HUDEP-2 (cell line): ENCODE measurements around the gene RSPO4.
"Not testable (repeated sequence)": the region's sequence is repeated elsewhere in the genome, so short reads cannot be mapped to it uniquely, and the experiment has no call there.

ENCODE experiments used
- DNase-seq, 76 experiments: peaks; one replicate each; lab custom pipeline; 2025; ENCODE audit not compliant: unreplicated experiment in 76 of 76; lab: John Stamatoyannopoulos, UW

The RSPO4 gene

DNA sequence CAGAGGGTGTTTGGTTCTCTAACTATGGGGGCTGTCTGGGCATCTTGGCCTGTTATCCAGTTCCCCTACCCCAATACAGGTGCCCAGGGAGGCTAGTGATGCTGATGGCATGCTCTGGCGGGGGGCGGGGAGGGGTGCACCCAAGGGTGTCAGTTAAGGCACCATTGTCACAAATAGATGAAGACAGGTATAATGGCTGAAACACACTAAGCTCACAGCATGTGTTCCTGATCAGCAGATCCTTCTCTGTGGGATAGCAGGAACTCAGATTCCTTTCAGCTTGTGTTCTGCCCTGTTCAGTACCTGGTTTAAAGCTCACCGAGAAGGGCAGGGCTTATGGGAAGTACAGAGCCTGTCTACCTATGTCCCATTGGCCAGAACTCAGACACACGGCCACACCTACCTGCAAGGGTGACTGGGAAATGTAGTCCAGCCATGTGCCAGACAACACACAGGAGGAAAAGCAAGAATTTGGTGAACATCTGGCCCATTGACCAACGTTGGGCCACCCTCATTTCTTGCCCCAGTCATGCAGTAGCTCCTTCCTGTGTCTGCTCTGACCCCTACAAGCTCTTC is 3.4 kb upstream of the RSPO4 start:
- peak in 8 of 76 experiments; percentile 1 to 43 (median 8) for DNase-seq

DNA sequence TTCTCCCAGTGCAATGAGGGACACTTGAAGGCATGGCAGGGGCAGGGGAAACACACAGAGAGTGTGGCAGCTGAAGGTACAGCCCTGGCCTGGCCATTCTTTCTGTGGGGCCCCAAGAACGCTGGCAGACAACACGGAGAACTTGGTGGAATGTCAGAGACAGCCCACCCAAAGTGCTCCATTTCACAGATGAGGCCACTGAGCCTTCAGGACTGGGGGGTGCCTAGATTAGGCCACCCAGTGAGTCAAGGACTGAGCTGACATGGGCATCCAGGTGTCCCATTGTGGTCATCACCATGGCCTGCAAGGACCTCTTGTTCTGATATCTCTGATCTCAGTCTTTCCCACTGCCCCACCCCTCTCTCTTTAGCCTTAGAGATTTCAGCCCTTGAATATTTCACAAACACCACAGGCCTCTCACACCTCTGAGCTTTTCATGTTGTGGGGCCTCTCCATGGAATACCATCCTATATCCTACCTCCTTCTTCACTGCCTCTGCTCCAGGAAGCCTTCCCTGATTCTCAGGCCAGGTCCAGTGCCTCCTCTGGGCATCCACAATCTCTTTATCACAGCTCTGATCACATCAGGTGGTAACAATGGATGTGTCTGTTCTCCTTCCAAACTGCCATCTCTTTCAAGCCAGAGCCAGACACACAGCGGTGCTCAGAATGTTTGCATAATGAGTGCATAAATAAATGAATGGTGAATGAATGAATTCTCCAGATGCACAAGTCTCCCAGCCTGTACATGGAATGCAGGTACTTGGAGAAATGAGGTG is 2.0 kb upstream of the RSPO4 start:
- no peak for DNase-seq

DNA sequence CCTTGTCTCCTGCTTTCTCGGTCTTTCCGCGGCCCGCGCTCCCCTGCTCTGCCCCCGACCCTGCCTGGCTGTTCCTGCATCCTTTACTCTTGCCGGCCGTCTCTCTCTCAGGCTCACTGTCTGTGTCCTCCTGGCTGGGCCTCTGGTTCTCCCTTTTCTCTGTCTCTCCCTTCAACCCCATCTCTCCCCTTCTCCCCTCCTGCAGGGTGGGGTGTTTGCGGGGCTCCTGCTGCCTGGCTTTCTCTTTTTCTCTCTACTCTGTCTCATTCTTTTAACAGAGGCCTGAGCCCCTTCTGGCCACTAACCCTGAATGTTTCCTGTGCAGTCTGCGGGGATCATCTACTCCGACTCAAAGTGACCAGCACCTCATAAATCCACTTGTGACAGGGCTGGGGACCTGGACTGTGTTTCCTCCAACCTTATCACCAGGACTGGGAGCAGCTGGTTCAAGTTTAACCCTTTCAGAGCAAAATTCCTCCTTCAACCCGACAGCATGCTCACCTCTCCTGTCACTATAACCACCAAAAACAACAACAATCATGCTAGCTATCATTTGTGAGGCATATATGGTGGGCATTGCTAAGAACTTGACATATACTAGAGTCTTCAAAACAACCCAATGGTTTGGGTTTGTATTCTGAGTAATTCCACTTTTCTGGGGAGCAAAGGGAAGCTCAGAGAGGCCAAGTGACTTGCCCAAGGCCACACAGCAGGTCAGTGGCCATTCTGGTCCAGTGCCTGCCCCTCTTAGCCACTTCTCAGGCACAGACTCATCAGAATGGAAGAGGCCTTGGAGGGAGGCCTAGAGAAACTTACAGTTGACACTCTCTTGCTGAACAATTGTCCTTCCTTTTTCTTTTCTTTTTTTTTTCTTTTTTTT is 811 bp upstream of the RSPO4 start:
- no peak for DNase-seq

DNA sequence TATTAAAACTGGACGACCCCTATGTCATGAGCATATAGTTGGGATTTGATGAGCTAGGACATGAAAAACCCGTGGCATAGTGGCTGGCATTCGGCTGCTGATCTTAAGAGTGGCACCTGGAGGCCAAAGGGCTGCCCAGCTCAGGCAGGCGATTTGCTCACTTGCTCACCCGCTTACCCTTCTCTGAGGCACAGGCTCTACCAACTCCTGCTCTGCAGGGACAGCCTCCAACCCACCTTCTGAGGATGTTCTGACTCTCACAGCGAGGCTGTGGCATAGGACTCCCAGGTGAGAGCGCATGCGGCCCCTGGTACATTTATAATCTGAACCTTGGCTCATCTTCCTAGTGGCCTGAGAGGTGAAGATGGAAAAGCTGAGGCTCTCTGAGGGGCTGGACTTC is 995 bp downstream of the RSPO4 start:
- DNase-seq: no peak

DNA sequence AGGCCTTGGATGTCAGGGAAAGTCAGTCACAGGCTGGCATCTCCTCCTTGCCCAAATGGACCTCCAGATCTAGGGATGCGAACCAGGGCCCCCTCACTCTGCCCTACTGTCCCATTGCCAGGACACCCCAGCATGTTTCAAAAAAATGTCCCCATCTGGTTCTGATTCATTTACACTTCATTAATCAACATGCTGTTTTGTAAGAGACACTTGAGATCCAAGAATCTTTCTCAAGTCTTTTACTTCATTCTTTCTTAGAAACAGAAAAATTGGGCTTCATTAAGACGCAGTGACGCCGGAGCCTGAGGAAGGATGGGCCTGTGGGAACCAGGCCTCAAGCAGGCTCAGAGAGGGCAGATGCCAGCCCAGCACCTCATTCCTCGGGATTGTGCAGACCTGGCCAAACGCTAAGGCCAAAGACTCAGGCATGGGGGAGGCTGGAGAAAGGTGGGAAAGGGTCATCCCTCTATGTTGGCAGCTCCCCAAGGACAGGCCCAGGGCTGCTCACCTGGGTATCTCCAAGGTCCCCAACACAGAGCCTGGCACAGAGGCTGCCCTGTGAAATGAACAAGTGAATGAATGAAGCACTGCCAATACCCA is 3.8 kb downstream of the RSPO4 start:
- DNase-seq: no peak

DNA sequence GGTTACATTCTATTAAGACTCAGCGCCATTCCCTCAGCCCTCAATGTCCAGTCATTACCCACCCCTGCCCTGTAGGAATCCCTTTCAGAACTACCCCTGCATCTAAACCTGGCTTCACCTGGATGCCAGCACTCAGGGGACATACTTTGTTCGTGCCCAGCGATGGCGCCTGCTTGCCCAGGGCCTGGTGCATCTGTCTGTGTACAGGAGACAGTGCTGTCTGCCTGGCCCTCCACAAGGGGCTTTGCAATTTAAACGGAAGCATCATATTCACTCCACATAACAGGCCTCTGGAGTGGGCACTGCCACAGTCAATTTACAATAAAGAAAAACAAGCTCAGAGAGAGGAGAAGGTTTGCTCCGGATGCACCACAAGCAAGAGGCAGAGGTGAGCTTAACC is 4.6 kb downstream of the RSPO4 start:
- DNase-seq: no peak

DNA sequence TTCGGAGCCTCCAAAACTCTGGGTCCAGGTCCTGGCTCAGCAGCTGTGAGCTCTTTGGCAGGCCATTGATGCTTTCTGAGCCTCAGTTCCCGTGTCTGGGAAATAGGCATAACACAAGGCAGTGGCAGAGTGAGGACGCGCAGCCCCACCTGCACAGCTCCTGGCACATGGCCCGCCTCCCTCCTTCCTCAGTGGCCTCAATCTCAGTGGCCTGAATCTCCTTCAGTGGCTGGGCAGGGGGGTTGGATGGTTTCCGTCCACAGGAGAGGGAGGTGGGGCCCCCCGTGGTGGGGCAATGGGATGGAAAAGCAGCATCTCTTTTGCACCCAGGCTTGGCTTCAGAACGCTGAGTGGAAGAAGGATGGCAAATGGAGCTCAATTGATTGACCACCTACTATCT is 5.1 kb downstream of the RSPO4 start:
- DNase-seq: no peak

DNA sequence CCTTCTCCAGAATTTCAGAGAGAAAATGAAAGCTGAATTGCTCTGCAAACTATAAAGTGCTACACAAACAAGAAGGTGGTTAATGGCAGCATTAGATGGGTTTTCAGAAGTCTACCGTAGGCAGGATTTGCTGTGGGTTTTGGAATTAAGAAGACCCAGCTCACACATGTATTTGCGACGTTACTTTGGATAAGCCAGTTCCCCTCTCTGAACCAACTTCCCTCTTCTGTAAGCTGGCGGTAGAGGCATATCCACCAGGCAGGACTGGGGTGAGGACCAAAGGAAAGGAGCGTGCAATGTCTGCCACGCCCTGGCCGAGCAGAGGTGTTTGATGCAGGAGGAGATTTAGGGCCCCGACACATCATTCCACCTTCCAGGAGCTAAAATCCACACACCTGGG is 6.9 kb downstream of the RSPO4 start:
- no peak for DNase-seq

DNA sequence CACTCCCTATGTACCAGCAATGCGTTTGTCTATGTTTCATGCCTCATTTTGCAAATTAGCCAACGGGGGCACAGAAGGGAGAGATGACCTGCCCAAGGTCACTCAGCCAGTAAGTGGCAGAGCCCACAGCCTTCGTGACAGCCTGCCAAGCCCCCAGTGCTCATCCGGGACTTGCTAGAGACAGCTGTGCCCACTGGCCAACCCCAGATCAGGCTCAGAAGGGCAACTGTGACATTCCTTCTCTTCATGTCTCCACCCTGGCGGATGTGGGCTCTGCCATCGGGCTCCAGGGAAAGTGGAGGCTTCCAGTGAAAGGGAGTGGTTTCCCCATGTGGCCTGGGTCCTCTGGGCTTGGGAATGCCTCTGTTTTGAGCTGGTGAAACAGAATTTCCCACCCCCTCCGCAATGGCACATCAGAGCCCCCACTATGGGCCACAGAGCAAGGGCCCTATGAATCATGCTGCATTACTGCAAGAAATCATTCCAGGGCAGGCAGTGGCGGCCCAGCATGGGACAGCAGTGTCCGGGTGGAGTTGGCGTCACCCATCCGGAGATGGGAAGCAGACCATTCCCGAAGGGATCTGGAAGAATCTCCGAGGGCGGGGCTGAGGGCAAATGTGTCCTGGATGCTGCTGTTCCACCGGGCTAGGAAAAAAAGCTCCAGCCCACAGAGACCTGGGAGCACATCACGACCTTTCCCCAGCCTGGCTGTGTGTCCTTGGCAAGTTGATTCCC is 9.1 kb downstream of the RSPO4 start:
- no peak for DNase-seq

DNA sequence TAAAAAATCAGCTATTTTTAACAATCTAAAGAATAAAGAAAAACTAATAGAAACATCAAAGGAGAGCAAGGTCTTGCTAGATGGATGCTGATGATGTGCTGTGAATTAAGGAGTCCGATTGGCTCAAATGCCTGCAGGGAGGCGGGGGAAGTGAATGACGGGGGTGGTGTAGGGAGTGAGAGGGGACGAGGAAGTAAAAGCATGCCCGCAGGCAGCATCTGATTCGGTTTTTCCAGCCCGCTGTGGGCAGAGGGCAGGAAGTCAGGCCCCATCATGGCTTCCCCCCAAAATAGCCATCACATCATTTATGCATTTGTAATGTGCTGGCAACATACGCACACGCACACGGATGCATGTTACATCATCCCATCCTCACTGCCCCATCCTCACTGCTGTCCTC is 10.3 kb downstream of the RSPO4 start:
- no peak for DNase-seq

DNA sequence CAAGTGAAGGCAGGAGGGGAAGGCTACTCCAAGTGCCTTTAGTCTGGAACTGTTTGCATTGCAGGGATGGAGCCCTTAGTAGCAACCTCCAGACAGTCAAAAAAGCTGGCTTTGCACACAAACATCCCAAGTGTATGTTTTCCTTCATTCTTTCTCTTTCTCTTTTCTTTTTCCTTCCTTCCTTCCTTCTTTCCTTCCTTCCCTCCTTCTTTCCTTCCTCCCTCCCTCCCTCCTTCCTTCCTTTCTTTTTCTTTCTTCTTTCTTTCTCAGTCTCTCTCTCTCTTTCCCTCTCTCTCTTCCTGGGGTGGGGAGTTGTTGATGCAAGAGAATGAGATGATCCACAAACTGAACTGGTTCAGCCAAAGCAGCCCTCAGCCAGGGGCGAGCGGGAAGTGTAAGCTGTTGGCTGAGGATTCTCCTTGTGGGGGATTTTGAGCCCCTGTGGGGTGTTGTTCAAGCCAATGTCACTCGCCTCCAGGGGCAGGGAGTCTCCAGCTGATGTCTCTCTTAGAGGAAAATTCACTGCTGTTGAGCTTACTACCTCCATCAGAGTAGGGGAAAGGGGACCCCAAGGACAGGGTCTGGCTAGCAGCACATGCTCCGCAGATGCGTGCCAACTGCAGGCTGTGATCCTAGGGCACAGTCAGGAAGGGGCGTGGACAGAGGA is 11.7 kb downstream of the RSPO4 start:
- no peak for DNase-seq

DNA sequence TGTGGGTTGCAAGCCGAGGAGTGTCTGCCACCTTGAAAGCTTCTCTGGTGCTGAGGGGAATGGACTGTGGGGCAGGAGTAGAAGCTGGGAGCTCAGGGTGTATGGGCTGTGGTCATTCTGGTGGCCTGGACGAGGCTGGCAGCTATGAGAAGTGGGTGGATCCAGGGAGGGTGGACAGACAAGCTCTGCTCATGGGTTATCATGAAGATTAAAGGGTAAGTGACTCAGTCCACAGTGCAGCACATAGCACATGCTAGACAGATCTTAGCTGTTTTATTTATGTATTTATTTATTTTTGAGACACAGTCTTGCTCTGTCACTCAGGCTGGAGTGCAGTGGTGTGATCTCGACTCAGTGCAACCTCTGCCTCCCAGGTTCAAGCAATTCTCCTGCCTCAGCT is 13.8 kb downstream of the RSPO4 start:
- DNase-seq: no peak

DNA sequence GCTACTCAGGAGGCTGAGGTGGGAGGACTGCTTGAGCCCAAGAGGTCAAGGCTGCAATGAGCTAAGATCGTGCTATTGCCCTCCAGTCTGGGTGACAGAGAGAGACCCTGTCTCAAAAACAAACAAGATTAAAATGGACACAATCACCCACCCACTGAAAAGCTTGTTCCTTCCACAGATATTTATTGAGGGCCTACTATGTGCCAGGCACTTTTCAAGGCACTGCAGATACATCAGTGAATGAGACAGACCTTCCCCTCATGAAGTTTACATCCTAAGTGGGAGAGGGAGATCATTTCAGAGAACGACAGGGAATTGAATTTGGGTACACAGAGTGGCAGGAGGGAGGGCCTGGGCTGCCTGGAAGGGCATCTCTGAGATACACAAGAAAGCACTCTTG is 14.4 kb downstream of the RSPO4 start:
- DNase-seq: no peak

DNA sequence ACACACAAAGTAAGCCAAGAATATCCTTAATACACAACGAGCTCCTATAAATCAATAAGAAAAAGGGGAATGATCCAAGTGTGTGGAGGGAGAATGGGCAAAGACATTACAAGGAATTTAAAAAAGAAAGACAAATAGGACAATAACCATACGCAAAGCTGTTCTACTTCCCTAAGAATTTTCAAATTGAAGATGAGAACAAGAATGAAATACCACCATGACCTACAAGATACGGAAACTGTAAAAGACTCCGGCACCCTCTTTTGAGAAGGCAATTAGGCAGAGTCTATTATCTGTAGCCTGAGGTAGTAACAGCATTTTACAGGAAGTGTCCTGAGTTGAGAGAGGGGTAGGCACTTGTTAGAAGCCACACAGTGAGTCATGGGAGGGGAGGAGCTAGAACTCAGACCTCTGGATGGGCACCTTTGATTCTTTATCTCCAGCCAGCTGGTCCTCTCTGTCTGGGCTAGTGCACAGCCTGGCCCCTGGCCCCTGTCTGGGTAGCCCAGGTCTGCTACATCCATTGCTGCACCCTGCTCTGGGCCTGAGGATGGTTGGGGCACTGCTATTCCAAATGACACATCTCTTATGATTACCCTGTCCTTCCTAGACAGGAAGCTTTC is 15.3 kb downstream of the RSPO4 start:
- DNase-seq: peak in 1 of 76 experiments; percentile 26

DNA sequence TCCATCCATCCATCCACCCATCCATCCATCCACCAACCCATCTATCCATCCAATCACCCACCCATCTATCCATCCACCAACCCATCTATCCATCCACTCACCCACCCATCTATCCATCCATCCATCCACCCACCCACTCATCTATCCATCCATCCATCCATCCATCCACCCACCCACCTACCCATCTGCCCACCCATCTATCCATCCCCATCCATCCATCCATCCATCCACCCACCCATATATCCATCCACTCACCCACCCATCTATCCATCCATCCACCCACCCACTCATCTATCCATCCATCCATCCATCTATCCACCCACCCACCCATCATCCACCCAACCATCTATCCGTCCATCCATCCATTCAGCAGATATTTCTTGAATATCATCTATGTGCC is 17.1 kb downstream of the RSPO4 start:
- DNase-seq: not testable (repeated sequence)

DNA sequence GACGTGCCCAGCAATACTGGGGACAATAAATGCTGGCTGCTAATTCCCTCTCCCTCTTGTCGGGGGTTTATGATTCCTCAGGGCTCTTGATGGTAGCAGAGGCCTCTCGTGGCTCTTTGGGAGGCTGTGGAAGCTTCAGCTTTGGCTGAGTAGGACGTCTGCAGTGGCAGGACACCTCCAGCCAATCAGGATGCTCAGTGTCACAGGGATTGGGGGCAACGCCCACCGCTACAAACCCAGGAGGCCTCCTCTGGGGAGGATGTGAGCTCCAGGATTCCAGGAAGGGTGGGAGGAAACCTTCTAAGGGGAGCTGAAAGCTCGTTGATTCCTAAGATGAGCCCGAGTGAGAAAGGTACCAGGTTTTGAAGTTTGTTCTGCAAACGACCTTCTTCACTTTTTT is 19.4 kb downstream of the RSPO4 start:
- no peak for DNase-seq

DNA sequence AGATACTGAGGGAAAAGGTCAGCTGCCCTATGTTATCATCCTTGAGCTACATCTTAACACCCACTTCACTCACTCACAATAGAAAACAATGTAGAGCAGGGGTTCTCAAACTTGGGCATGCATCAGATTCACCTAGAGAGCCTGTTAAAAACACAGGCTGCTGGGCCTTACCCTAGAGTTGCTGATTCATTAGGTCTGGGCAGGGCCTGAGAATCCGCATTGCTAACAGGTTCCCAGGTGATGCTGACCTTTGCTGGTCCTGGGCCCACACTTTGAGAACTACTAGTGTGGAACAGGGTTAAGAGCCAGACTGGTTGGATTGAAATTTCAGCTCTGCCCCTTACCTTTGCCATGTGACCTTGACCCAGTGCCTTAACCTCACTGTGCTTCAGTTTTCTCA is 25.1 kb downstream of the RSPO4 start:
- no peak for DNase-seq

DNA sequence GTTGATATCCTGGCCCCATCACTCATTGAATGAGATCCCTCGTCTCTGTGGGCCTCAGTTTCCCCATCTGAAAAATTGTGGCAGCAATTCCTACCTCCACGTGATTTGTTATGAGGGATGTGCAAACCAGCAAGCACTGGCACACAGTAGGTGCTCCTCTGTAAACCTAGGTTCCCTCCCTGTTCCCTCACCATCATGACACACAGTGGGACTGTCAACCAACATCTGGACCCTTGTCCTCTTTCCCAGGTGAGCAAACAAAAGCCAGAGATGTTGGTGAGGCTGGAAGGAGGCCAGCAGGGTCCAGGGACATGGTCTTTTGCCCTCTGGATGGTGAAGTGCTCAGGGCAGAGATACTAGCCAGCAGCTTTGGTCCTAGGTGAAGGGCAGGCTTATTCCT is 26.1 kb downstream of the RSPO4 start:
- DNase-seq: no peak

DNA sequence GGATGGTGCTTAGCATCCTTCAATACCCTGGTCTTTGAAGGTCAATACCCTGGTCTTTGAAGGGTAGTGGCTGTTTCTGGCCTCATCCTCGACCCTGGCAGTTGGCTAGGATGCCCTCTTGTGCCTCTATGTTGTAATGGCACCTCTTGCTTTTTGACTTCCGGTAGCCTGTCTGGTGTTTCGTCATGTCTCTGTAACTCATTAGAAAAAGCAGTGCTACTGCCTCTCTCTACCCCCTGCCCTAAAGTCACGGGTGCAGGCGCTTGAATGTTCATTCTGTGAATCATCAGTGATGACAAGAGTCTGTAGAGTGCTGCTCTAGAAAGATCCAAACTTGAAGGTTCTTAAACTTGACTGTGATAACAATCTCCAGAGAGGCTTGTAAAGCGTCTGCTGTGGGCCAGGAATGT is 28.3 kb downstream of the RSPO4 start:
- peak in 30 of 76 experiments; percentile 4 to 52 (median 24) for DNase-seq

DNA sequence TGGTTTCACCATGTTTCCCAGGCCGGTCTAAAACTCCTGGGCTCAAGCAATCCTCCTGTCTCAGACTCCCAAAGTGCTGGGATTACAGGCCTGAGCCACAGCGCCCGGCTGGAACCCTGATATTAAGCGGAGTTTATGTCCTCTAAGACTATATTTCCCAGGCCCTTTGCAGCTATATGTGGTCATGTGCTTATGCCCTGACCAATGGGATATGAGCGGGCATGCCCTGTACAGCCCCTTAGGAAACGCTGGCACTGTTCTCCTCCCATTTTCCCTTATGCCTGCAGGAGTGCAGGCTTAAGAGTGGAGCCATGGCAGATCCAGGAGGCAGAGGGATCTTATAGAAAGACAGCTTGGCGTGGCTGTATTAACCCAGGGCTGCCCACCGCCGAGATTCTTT is 29.9 kb downstream of the RSPO4 start:
- DNase-seq: no peak
